Neural cell (in vitro differentiated cells): ENCODE data around the gene BAIAP2L1. TPM values are rescaled to one million over a fixed set of nuclear protein-coding genes. Genes with fewer than 3 reads are reported as not detected.
"Not testable (repeated sequence)": the region's sequence is repeated elsewhere in the genome, so short reads cannot be mapped to it uniquely, and the experiment has no call there.

Source experiments
- H2AFZ ChIP-seq: fragments of 200-600, 300-800 bp; sonication (generic), shearing (Covaris generic); 2 replicates; pipeline ENCODE4 v1.6.0; 2014; ENCODE audit warnings: low read depth, mild to moderate bottlenecking, antibody characterized with exemption, low read length, moderate library complexity
- H3F3A ChIP-seq: fragments of 200-600 bp; shearing (Covaris generic); 2 replicates; pipeline ENCODE4 v1.6.1; 2016; ENCODE audit warnings: mild to moderate bottlenecking, moderate library complexity, mixed read lengths, antibody characterized with exemption, low read length; ENCODE audit not compliant: insufficient read depth, poor library complexity, severe bottlenecking
- H3K27ac ChIP-seq: fragments of 200-600, 300-800 bp; sonication (generic), shearing (Covaris generic); 2 replicates; pipeline ENCODE4 v1.5.1; 2014; ENCODE audit warnings: mild to moderate bottlenecking, low read length, moderate library complexity
- H3K27me3 ChIP-seq: fragments of 300-800, 200-600 bp; sonication (generic), shearing (Covaris generic); 2 replicates; pipeline ENCODE4 v1.6.0; 2014; ENCODE audit warnings: mild to moderate bottlenecking, low read depth, low read length, moderate library complexity; ENCODE audit not compliant: insufficient read depth
- H3K36me3 ChIP-seq: fragments of 300-800, 200-600 bp; sonication (generic), shearing (Covaris generic); 2 replicates; pipeline ENCODE4 v1.5.1; 2014; ENCODE audit warnings: mild to moderate bottlenecking, antibody characterized with exemption, low read length, moderate library complexity; ENCODE audit not compliant: insufficient read depth
- H3K4me2 ChIP-seq: fragments of 300-800, 200-600 bp; sonication (generic), shearing (Covaris generic); 2 replicates; pipeline ENCODE4 v1.6.0; 2014; ENCODE audit warnings: mild to moderate bottlenecking, low read length
- H3K4me3 ChIP-seq: fragments of 300-800, 200-600 bp; sonication (generic), shearing (Covaris generic); 2 replicates; pipeline ENCODE4 v1.5.1; 2014; ENCODE audit warnings: mild to moderate bottlenecking, low read length, moderate library complexity
- H3K79me2 ChIP-seq: fragments of 200-600 bp; shearing (Covaris generic); replicated peaks from 2 replicates; pipeline ENCODE4 v1.6.0; 2014; ENCODE audit warnings: mild to moderate bottlenecking, low read length, moderate library complexity; ENCODE audit not compliant: insufficient read depth
- H3K9ac ChIP-seq: fragments of 300-800, 200-600 bp; sonication (generic), shearing (Covaris generic); 2 replicates; pipeline ENCODE4 v1.6.1; 2016; ENCODE audit warnings: mild to moderate bottlenecking, low read length, mixed read lengths
- H3K9me2 ChIP-seq: fragments of 200-600 bp; shearing (Covaris generic); 2 replicates; pipeline ENCODE4 v1.6.1; 2016; ENCODE audit warnings: mild to moderate bottlenecking, low read length, mixed read lengths; ENCODE audit not compliant: insufficient read depth
- H3K9me3 ChIP-seq: fragments of 200-600, 300-800 bp; sonication (generic), shearing (Covaris generic); 2 replicates; pipeline ENCODE4 v1.6.1; 2016; ENCODE audit warnings: mild to moderate bottlenecking, mixed run types, low read length, moderate library complexity, mixed read lengths
- H4K20me1 ChIP-seq: fragments of 200-600 bp; shearing (Covaris generic); 2 replicates; pipeline ENCODE4 v1.6.1; 2016; ENCODE audit warnings: mild to moderate bottlenecking, mixed run types; ENCODE audit not compliant: insufficient read depth
- EP300 ChIP-seq: fragments of 450-650 bp; conservative IDR thresholded peaks from 2 replicates; pipeline ENCODE4 v1.6.1; 2014; ENCODE audit warnings: antibody characterized with exemption, mild to moderate bottlenecking, moderate library complexity; ENCODE audit not compliant: poor library complexity, severe bottlenecking
- EZH2 ChIP-seq: fragments of 200-600, 300-800 bp; shearing (Covaris generic), sonication (generic); IDR thresholded peaks from 2 replicates; pipeline ENCODE4 v1.6.1; 2014; ENCODE audit warnings: antibody characterized with exemption, low read length, borderline replicate concordance, mild to moderate bottlenecking; ENCODE audit not compliant: insufficient read depth, poor library complexity, severe bottlenecking
- MXI1 ChIP-seq: fragments of 450-650 bp; conservative IDR thresholded peaks from 2 replicates; pipeline ENCODE4 v1.6.1; 2014; ENCODE audit warnings: antibody characterized with exemption, mild to moderate bottlenecking; ENCODE audit not compliant: poor library complexity, severe bottlenecking
- POLR2AphosphoS5 ChIP-seq: IDR thresholded peaks from 2 replicates; pipeline ENCODE4 v1.6.1; 2012
- RAD21 ChIP-seq: fragments of 450-650 bp; conservative IDR thresholded peaks from 2 replicates; pipeline ENCODE4 v1.6.1; 2014; ENCODE audit warnings: antibody characterized with exemption, mild to moderate bottlenecking, moderate library complexity
- REST ChIP-seq: IDR thresholded peaks from 2 replicates; pipeline ENCODE4 v1.6.1; 2012; ENCODE audit warnings: borderline replicate concordance
- SMC3 ChIP-seq: fragments of 450-650 bp; conservative IDR thresholded peaks from 2 replicates; pipeline ENCODE4 v1.6.1; 2014; ENCODE audit warnings: antibody characterized with exemption, mild to moderate bottlenecking, moderate library complexity; ENCODE audit not compliant: poor library complexity
- TAF1 ChIP-seq: IDR thresholded peaks from 2 replicates; pipeline ENCODE4 v1.6.1; 2012; ENCODE audit warnings: low read depth
- polyA plus RNA-seq: library from polyadenylated mRNA; depleted of rRNA; stranded (reverse); fragments of >200 nt; gene quantifications from 2 replicates; pipeline ENCODE4 v1.2.3, GENCODE V29; 2014
- TF ChIP-seq, protein P1 (sequence below): fragments of 450-650 bp; IDR thresholded peaks from 2 replicates; pipeline ENCODE4 v1.5.1; 2014; ENCODE audit warnings: antibody characterized with exemption, mild to moderate bottlenecking, moderate library complexity; ENCODE audit not compliant: poor library complexity, severe bottlenecking

BAIAP2L1 gene
- polyA plus RNA-seq, 1 donor from 2014 or later = not detected

DNA sequence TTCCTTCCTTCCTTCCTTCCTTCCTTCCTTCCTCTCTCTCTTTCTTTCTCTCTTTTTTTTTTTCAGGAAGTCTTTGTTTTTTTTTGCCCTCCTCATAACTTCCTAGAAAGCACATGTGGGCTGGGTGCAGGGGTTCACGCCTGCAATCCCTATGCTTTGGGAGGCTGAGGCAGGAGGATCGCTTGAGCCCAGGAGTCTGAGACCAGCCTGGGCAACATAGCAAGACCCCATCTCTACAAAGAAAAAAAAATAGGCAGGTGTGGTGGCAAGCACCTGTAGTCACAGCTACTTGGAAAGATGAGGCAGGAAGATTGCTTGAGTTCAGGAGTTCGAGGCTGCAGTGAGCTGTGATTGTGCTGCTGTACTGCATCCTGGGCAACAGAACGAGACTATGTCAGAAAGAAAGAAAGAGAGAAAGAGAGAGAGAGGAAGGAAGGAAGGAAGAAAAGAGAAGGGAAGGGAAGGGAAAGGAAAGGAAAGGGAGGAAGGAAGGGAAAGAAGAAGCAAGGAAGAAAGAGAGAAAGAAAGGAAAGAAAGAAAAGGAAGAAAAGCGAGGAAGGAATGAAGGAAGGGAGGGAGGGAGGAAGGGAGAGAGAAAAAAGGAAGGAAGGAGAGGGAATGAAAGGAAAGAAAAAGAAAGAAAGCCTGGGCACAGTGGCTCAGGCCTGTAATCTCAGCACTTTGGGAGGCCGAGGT, 13.5 kb upstream of the BAIAP2L1 start:
- Histone ChIP-seq H3F3A (no peaks in the 10 kb centered on the region), H3K9ac (no peak overlapping the region), H4K20me1 (no peaks in the 10 kb centered on the region), H3K27ac (no peak overlapping the region), H3K4me2 (no peak overlapping the region), H3K79me2 (no peaks in the 10 kb centered on the region), H3K36me3 (no peaks in the 10 kb centered on the region), H3K9me3 (no peaks in the 10 kb centered on the region), H2AFZ (no peak overlapping the region), H3K27me3 (no peaks in the 10 kb centered on the region), H3K4me3 (no peak overlapping the region), H3K9me2 (no peaks in the 10 kb centered on the region)
- TF ChIP-seq POLR2AphosphoS5 = no peak
- no peak for TF ChIP-seq RAD21
- no peak for TF ChIP-seq EZH2
- TF ChIP-seq REST = no peak
- TF ChIP-seq, protein P1, sequence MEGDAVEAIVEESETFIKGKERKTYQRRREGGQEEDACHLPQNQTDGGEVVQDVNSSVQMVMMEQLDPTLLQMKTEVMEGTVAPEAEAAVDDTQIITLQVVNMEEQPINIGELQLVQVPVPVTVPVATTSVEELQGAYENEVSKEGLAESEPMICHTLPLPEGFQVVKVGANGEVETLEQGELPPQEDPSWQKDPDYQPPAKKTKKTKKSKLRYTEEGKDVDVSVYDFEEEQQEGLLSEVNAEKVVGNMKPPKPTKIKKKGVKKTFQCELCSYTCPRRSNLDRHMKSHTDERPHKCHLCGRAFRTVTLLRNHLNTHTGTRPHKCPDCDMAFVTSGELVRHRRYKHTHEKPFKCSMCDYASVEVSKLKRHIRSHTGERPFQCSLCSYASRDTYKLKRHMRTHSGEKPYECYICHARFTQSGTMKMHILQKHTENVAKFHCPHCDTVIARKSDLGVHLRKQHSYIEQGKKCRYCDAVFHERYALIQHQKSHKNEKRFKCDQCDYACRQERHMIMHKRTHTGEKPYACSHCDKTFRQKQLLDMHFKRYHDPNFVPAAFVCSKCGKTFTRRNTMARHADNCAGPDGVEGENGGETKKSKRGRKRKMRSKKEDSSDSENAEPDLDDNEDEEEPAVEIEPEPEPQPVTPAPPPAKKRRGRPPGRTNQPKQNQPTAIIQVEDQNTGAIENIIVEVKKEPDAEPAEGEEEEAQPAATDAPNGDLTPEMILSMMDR = no peak
- no peak for TF ChIP-seq EP300
- TF ChIP-seq TAF1 = no peak
- no peak for TF ChIP-seq SMC3
- no peak for TF ChIP-seq MXI1

GRCh38 chr7:98413655-98414054, 12.8 kb upstream of the BAIAP2L1 start:
- H3K4me2 ChIP-seq, H2AFZ ChIP-seq, H3K4me3 ChIP-seq, H3K27ac ChIP-seq, H3K27me3 ChIP-seq, H3K9me2 ChIP-seq, H3K79me2 ChIP-seq, H4K20me1 ChIP-seq, H3K36me3 ChIP-seq, H3F3A ChIP-seq, H3K9me3 ChIP-seq, H3K9ac ChIP-seq: not testable (repeated sequence)

GRCh38 chr7:98409843-98410242, 9.0 kb upstream of the BAIAP2L1 start:
- Histone ChIP-seq H3K27ac (no peak overlapping the region), H3K9me2 (no peaks in the 10 kb centered on the region), H3K4me2 (no peak overlapping the region), H3K9ac (no peak overlapping the region), H2AFZ (no peak overlapping the region), H4K20me1 (no peaks in the 10 kb centered on the region), H3K27me3 (no peaks in the 10 kb centered on the region), H3F3A (no peaks in the 10 kb centered on the region), H3K79me2 (no peaks in the 10 kb centered on the region), H3K36me3 (no peaks in the 10 kb centered on the region), H3K4me3 (no peak overlapping the region), H3K9me3 (no peaks in the 10 kb centered on the region)
- TF ChIP-seq MXI1 = no peak
- no peak for TF ChIP-seq RAD21
- TF ChIP-seq EP300 = no peak
- TF ChIP-seq, protein P1 = no peak
- TF ChIP-seq TAF1 = no peak
- no peak for TF ChIP-seq REST
- TF ChIP-seq SMC3 = no peak
- no peak for TF ChIP-seq EZH2
- TF ChIP-seq POLR2AphosphoS5 = no peak
